Measurements from ENCODE around the gene WDR74. TPM values are rescaled to one million over a fixed set of nuclear protein-coding genes. Genes with fewer than 3 reads are reported as not detected.
"Not testable (repeated sequence)": the region's sequence is repeated elsewhere in the genome, so short reads cannot be mapped to it uniquely, and the experiment has no call there.

The WDR74 gene
- total and polyA plus RNA-seq, 2 donors (not counting 1 experiment from before 2014, with no cell fraction given): 14.8 to 86.9 TPM

GRCh38 chr11:62843466-62843865, 4.1 kb upstream of the WDR74 start:
- no peaks in the 10 kb centered on the region for H4K20me1 ChIP-seq (ENCODE audit: control insufficient read depth, extremely low read depth, insufficient read depth, low read length)
- no peak overlapping the region for H3K9ac ChIP-seq (ENCODE audit: insufficient read depth, low read length)
- TF ChIP-seq CTCF (conservative IDR thresholded peaks at IDR 0.05 in 1 of 2, IDR thresholded peaks at IDR 0.05 in 1 of 2; ENCODE audit: low read depth in 1 of 2, low read length in 2 of 2) (no peak), EZH2 (IDR thresholded peaks at IDR 0.05; ENCODE audit: low read length, missing control alignments) (no peak)
- H3K79me2 ChIP-seq (ENCODE audit: control insufficient read depth, insufficient read depth, low read length): peaks cover 9% of the 10 kb centered on the region
- no peak overlapping the region for H3K4me3 ChIP-seq (replicated peaks in 1 of 4; ENCODE audit: control extremely low read depth in 1 of 4, insufficient read depth in 1 of 4, low read depth in 3 of 4, low read length in 4 of 4)
- no peaks in the 10 kb centered on the region for H3K36me3 ChIP-seq (ENCODE audit: control insufficient read depth, insufficient read depth, low read length)
- DNase-seq (ENCODE audit: low read depth in 2 of 2): no peak
- H3K27ac ChIP-seq (ENCODE audit: insufficient read depth, low read length): no peak overlapping the region
- no peak overlapping the region for H3K4me2 ChIP-seq (ENCODE audit: extremely low read depth, insufficient read depth, low read length)
- no peak overlapping the region for H2AFZ ChIP-seq (ENCODE audit: low read length)
- H3K9me3 ChIP-seq (ENCODE audit: control insufficient read depth, insufficient read depth, low read depth, low read length): no peaks in the 10 kb centered on the region
- no peaks in the 10 kb centered on the region for H3K27me3 ChIP-seq (ENCODE audit: control insufficient read depth, insufficient read depth, low read length)
- peaks cover 5% of the 10 kb centered on the region for H3K4me1 ChIP-seq (ENCODE audit: control insufficient read depth, extremely low read depth, insufficient read depth, low read length)

GRCh38 chr11:62842891-62843290, 3.5 kb upstream of the WDR74 start:
- not testable (repeated sequence) for H3K27ac ChIP-seq (ENCODE audit: insufficient read depth, low read length); H4K20me1 ChIP-seq (ENCODE audit: control insufficient read depth, extremely low read depth, insufficient read depth, low read length); H3K9me3 ChIP-seq (ENCODE audit: control insufficient read depth, insufficient read depth, low read depth, low read length); DNase-seq (ENCODE audit: low read depth in 2 of 2); H3K4me1 ChIP-seq (ENCODE audit: control insufficient read depth, extremely low read depth, insufficient read depth, low read length); H3K27me3 ChIP-seq (ENCODE audit: control insufficient read depth, insufficient read depth, low read length); H3K4me3 ChIP-seq (replicated peaks in 1 of 4; ENCODE audit: control extremely low read depth in 1 of 4, insufficient read depth in 1 of 4, low read depth in 3 of 4, low read length in 4 of 4); H3K9ac ChIP-seq (ENCODE audit: insufficient read depth, low read length); H3K36me3 ChIP-seq (ENCODE audit: control insufficient read depth, insufficient read depth, low read length); H3K4me2 ChIP-seq (ENCODE audit: extremely low read depth, insufficient read depth, low read length)
- Histone ChIP-seq H2AFZ (ENCODE audit: low read length) (peak overlapping the region; percentile 12), H3K79me2 (ENCODE audit: control insufficient read depth, insufficient read depth, low read length) (peaks cover 12% of the 10 kb centered on the region)

- TF ChIP-seq EZH2 (IDR thresholded peaks at IDR 0.05; ENCODE audit: low read length, missing control alignments) (no peak), CTCF (conservative IDR thresholded peaks at IDR 0.05 in 1 of 2, IDR thresholded peaks at IDR 0.05 in 1 of 2; ENCODE audit: low read depth in 1 of 2, low read length in 2 of 2) (no peak)
- peaks cover 18% of the 10 kb centered on the region for H3K79me2 ChIP-seq (ENCODE audit: control insufficient read depth, insufficient read depth, low read length)
- peak overlapping the region; percentile 97 for H3K27ac ChIP-seq (ENCODE audit: insufficient read depth, low read length)
- peak overlapping the region; percentile 56 for H2AFZ ChIP-seq (ENCODE audit: low read length)
- peak; percentile 22 to 27 for DNase-seq (ENCODE audit: low read depth in 2 of 2)
- H4K20me1 ChIP-seq (ENCODE audit: control insufficient read depth, extremely low read depth, insufficient read depth, low read length): no peaks in the 10 kb centered on the region
- peak overlapping the region; percentile 0 to 49 (median 22) for H3K4me3 ChIP-seq (replicated peaks in 1 of 4; ENCODE audit: control extremely low read depth in 1 of 4, insufficient read depth in 1 of 4, low read depth in 3 of 4, low read length in 4 of 4)
- H3K4me2 ChIP-seq (ENCODE audit: extremely low read depth, insufficient read depth, low read length): peak overlapping the region; percentile 72
- H3K9ac ChIP-seq (ENCODE audit: insufficient read depth, low read length): peak overlapping the region; percentile 74
- peaks cover 5% of the 10 kb centered on the region for H3K4me1 ChIP-seq (ENCODE audit: control insufficient read depth, extremely low read depth, insufficient read depth, low read length)
- H3K36me3 ChIP-seq (ENCODE audit: control insufficient read depth, insufficient read depth, low read length): no peaks in the 10 kb centered on the region
- H3K9me3 ChIP-seq (ENCODE audit: control insufficient read depth, insufficient read depth, low read depth, low read length): no peaks in the 10 kb centered on the region
- H3K27me3 ChIP-seq (ENCODE audit: control insufficient read depth, insufficient read depth, low read length): no peaks in the 10 kb centered on the region
Measured at GRCh38 chr11:62842171-62842741, 2.9 kb upstream of the WDR74 start.

All from fibroblast of lung (primary cell).